HEK293T (cell line): Measurements from ENCODE around the gene SYCP3.

ENCODE experiments used
- CTCF ChIA-PET: fragments of 350-600 bp; formaldehyde crosslinking; extraction: SDS; loops from one replicate; lab custom pipeline; 2021; ENCODE audit warnings: antibody characterized with exemption, inconsistent platforms; lab: Yijun Ruan, JAX
- POLR2A ChIA-PET: fragments of 350-600 bp; formaldehyde crosslinking; extraction: SDS; loops from one replicate; lab custom pipeline; 2020; ENCODE audit warnings: antibody characterized with exemption, inconsistent platforms; lab: Yijun Ruan, JAX
- DNase-seq: peaks from one replicate; pipeline ENCODE4 v3.0.0; 2012; ENCODE audit warnings: mixed read lengths; ENCODE audit errors: extremely low spot score
- ARNT ChIP-seq: fragments of 450-650 bp; IDR thresholded peaks from 2 replicates; pipeline ENCODE4 v1.6.1; 2017; ENCODE audit warnings: mild to moderate bottlenecking
- BHLHE40 ChIP-seq: fragments of 450-650 bp; IDR thresholded peaks from 2 replicates; pipeline ENCODE4 v1.6.1; 2016; ENCODE audit warnings: mild to moderate bottlenecking, moderate library complexity, borderline replicate concordance
- CTBP1 ChIP-seq: fragments of 450-650 bp; IDR thresholded peaks from 2 replicates; pipeline ENCODE4 v1.6.1; 2016; ENCODE audit warnings: borderline replicate concordance
- ELF4 ChIP-seq: fragments of 450-650 bp; IDR thresholded peaks from 2 replicates; pipeline ENCODE4 v1.6.1; 2017; ENCODE audit warnings: antibody characterized with exemption
- FOXA1 ChIP-seq: fragments of 450-650 bp; IDR thresholded peaks from 2 replicates; pipeline ENCODE4 v1.6.1; 2016; ENCODE audit warnings: mild to moderate bottlenecking
- FOXK2 ChIP-seq: fragments of 450-650 bp; IDR thresholded peaks from 2 replicates; pipeline ENCODE4 v1.6.1; 2016; ENCODE audit warnings: mild to moderate bottlenecking
- FOXM1 ChIP-seq: fragments of 450-650 bp; IDR thresholded peaks from 2 replicates; pipeline ENCODE4 v1.6.1; 2017; ENCODE audit warnings: mild to moderate bottlenecking, borderline replicate concordance
- HDGF ChIP-seq: fragments of 450-650 bp; IDR thresholded peaks from 2 replicates; pipeline ENCODE4 v1.6.1; 2017; ENCODE audit warnings: antibody characterized with exemption, borderline replicate concordance
- L3MBTL2 ChIP-seq: fragments of 450-650 bp; conservative IDR thresholded peaks from 2 replicates; pipeline ENCODE4 v1.6.1; 2016; ENCODE audit warnings: mild to moderate bottlenecking
- LEF1 ChIP-seq: fragments of 450-650 bp; IDR thresholded peaks from 2 replicates; pipeline ENCODE4 v1.6.1; 2017; ENCODE audit warnings: mild to moderate bottlenecking, borderline replicate concordance
- NFRKB ChIP-seq: fragments of 450-650 bp; IDR thresholded peaks from 2 replicates; pipeline ENCODE4 v1.6.1; 2016; ENCODE audit warnings: mild to moderate bottlenecking, moderate library complexity
- SP1 ChIP-seq: fragments of 450-650 bp; IDR thresholded peaks from 2 replicates; pipeline ENCODE4 v1.6.1; 2017
- SUZ12 ChIP-seq: fragments of 450-650 bp; IDR thresholded peaks from 2 replicates; pipeline ENCODE4 v1.6.1; 2016; ENCODE audit warnings: mild to moderate bottlenecking
- TARDBP ChIP-seq: fragments of 450-650 bp; IDR thresholded peaks from 2 replicates; pipeline ENCODE4 v1.6.1; 2016
- ZNF384 ChIP-seq: fragments of 450-650 bp; IDR thresholded peaks from 2 replicates; pipeline ENCODE4 v1.6.1; 2016
- TF ChIP-seq, protein P1 (sequence below): fragments of 450-650 bp; IDR thresholded peaks from 2 replicates; pipeline ENCODE4 v1.6.1; 2016

SYCP3 gene

DNA sequence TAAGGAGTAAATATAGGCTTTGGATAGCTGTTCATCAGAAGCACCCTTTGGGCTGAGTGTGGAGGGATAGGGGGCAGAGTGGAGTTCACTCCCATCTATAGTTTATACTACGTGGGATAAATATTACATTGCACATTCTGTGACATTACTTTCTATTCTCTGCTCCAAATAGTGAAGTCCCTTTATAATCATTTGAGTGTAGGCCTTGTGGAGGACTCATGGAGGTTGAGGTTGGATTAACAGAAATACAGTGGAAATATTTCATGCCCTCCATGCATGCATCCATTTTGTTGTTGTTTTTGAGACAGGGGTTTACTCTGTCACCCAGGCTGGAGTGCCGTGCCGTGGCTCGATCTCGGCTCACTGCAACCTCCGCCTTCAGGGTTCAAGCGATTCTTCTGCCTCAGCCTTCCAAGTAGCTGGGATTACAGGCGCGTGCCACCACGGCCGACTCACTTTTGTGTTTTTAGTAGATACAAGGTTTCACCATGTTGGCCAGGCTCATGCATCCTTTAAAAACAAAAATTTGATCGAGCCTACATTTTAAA, 40.4 kb downstream of the SYCP3 start:
- no peak for DNase-seq
- ChIA-PET CTCF (interaction anchor here (0.9 kb wide), 1 partner anchor 32 kb away, joined by 3 read pairs; no protein-coding TSS in a partner anchor), POLR2A (interaction anchor here (1.7 kb wide), 1 partner anchor 9 kb away, joined by 5 read pairs; no protein-coding TSS in a partner anchor)
- TF ChIP-seq NFRKB, result no peak
- no peak for TF ChIP-seq SUZ12
- TF ChIP-seq SP1, result no peak
- TF ChIP-seq ZNF384, result no peak
- TF ChIP-seq HDGF, result no peak
- no peak for TF ChIP-seq TARDBP
- no peak for TF ChIP-seq BHLHE40
- no peak for TF ChIP-seq FOXA1
- TF ChIP-seq FOXK2, result no peak
- TF ChIP-seq, protein P1, sequence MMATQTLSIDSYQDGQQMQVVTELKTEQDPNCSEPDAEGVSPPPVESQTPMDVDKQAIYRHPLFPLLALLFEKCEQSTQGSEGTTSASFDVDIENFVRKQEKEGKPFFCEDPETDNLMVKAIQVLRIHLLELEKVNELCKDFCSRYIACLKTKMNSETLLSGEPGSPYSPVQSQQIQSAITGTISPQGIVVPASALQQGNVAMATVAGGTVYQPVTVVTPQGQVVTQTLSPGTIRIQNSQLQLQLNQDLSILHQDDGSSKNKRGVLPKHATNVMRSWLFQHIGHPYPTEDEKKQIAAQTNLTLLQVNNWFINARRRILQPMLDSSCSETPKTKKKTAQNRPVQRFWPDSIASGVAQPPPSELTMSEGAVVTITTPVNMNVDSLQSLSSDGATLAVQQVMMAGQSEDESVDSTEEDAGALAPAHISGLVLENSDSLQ, result no peak
- no peak for TF ChIP-seq L3MBTL2
- TF ChIP-seq CTBP1, result no peak
- TF ChIP-seq ELF4, result no peak
- no peak for TF ChIP-seq LEF1
- no peak for TF ChIP-seq ARNT
- no peak for TF ChIP-seq FOXM1

DNA sequence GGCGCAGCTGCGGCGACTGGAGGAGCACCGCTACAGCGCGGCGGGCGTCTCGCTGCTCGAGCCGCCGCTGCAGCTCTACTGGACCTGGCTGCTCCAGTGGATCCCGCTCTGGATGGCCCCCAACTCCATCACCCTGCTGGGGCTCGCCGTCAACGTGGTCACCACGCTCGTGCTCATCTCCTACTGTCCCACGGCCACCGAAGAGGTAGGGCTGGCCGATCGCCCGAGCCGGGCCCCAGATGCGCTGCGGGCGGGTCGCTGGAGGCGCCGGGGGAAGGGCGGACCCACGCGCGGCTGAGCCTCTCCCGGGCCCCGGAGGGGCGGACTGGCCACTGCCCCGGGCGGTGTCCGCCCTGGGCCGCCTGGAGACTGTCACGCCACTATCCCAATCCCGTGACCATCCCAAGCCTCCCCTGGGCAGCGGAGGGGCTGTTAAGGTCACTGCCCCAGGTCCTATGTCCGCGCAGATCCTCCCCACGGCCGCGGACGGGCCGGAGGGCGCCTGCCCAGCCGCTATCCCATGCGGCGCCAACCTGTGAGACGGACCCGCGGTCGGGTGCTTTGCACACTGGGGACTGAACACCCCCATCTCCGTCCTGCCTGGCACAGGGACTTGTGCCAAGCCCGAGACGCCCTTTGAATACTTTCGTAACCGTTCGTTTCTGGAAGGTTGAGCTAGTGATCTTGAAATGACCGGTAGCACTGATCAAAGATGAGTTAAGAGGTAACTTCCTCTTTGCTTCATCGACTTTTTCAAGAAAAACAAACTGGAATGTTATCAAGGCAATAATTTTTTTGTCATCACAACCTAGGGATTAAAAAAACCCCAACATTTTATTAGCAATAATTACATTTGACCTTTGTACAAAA, 41.1 kb downstream of the SYCP3 start:
- ChIA-PET POLR2A (interaction anchor here (0.8 to 1.7 kb wide), 2 partner anchors 9 to 16 kb away, joined by 3 to 5 read pairs; no protein-coding TSS in a partner anchor), CTCF (interaction anchor here (0.9 kb wide), 1 partner anchor 31 kb away, joined by 3 read pairs; no protein-coding TSS in a partner anchor)
- peak; percentile 18 for DNase-seq
- TF ChIP-seq ARNT, result no peak

DNA sequence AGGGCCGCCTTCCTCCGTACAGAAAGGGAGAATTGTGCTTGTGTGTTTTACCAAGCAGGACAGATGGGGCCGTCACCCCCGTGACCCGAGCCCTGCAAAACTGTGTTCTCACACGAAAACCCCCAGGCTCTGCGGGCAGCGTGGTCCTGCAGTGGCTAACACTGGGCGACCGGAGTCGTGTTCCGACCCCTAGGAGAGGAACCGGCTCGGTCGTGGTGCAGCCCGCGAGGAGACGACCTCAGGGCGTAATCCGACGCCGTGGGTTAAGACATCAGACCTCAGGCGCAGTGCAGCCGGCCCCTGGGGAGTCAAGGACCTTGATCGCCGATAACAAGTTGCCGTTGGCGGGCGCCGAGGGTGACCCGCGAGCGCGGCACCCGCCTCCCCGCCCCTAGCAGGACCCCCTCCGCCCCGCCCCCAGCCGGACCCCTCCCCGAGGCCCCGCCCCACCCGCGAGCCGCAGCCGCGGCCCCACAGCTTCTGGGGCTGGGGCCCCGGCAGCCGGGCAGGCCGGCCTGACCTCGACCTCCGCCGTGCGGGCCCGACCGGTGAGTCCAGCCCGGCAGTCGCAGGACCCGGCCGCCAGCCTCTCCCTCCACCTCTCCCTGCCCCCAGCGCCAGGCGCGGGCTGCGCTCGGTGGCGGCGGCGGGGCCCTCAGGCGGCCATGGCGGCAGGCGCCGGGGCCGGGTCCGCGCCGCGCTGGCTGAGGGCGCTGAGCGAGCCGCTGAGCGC, 41.9 kb downstream of the SYCP3 start, which contains the start of gene CHPT1:
Gene CHPT1 (plus strand): TSS at position 444 of the 733 bp plus-strand sequence. CDS start 222 bp downstream, at position 666.
- DNase-seq, result peak; percentile 65
- ChIA-PET POLR2A (interaction anchor here (0.8 kb wide), 2 partner anchors 9 to 17 kb away, joined by 3 to 4 read pairs; no protein-coding TSS in a partner anchor), CTCF (no interaction called here)
- no peak for TF ChIP-seq BHLHE40
- no peak; the same call in 1 of the 2 replicates for TF ChIP-seq ARNT
- TF ChIP-seq FOXM1, result 0 out of 2 replicates have a peak, but pooled peaks have one; percentile 39
- no peak for TF ChIP-seq HDGF

DNA sequence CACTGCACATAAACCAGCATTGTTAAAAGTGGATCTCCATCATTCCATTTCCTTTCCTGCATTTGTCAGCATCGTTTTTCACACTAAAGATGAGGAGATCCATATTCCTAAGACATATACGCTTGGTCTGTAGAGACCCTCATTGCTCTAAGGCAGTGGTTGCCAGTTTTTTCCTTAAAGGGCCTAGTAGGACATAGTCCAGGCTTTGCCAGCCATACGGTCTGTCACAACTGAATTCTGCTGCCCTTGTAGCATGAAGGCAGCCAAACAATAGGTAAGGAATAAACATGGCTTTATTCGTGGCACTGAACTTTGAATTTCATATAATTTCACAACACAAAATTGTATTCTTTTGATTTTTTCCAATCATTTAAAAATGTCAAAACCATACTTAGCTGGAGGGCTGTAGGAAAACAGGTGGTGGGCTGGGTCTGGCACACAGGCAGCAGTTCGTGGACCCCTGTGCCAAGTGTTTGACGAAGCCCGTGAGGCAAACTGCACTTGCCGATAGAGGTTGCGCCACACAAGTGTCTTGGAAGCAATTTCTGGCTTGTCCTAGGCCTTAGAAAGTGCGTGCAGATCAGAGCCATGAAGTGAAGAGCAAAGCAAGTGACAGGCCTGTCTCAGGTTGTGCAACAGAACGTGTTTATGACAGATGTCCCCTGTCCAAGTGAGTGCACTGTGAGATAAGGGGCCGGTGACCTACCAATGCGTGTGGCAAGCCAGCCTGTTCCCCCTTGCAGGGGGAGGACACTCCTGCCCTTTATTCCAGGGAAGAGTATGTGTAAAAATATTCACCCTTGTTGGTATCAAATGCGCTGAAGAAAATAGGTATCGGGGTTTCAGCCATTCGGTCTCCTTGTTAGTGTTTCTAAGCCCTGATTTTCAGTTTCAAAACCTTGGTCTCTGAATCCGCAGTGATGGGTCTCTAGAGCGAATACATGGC, 42.7 kb downstream of the SYCP3 start:
- CTCF ChIA-PET, result no interaction called here
- no peak for DNase-seq
- TF ChIP-seq ELF4 (no peak), ZNF384 (no peak), FOXK2 (no peak), BHLHE40 (no peak), FOXA1 (no peak), NFRKB (no peak), LEF1 (no peak), CTBP1 (no peak), FOXM1 (no peak), ARNT (no peak), SUZ12 (no peak), SP1 (no peak), HDGF (no peak), L3MBTL2 (no peak)
- TF ChIP-seq, protein P1, result no peak
- POLR2A ChIA-PET, result interaction anchor here (0.8 kb wide), 2 partner anchors 10 to 18 kb away, joined by 3 to 4 read pairs; no protein-coding TSS in a partner anchor

DNA sequence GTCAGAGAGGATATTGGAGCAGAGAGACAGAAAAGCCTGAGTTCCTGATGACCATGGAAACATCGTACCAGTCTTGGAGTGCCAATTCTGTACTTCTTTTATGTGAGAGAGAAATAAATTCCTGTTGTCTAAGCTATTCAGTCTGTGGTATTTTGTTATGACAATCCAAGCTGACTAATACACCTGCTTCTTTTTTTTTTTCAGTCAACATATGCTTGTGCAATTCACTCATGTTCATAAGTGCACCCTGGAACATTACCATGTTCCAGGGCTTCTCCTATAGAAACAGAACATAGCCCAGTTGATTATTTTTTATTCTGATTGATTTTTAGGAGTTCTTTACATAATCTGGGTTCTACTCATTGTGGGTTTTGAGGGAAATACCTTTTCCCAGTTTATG, 43.6 kb downstream of the SYCP3 start:
- DNase-seq, result no peak
- POLR2A ChIA-PET, result no interaction called here
- TF ChIP-seq ELF4 (no peak), HDGF (no peak), NFRKB (no peak), BHLHE40 (no peak), FOXA1 (no peak), FOXM1 (no peak), L3MBTL2 (no peak), SUZ12 (no peak), LEF1 (no peak), CTBP1 (no peak), ZNF384 (no peak), ARNT (no peak)
- TF ChIP-seq, protein P1, result no peak
- CTCF ChIA-PET, result no interaction called here
